GM19372 (cell line): ENCODE data around the gene DCXR.
A peak's percentile ranks its signal among the peaks of the same experiment; 100 is the strongest.

Source experiments
- ATAC-seq: cut with Tn5 transposase; IDR thresholded peaks from one replicate; pipeline ENCODE4 v1.9.1; 2021; ENCODE audit warnings: mild to moderate bottlenecking, low read depth, moderate library complexity; ENCODE audit not compliant: unreplicated experiment

Gene DCXR

GRCh38 chr17:82028246-82028645 lies 9.3 kb downstream of the DCXR start:
- no peak for ATAC-seq

- no peak for ATAC-seq
Observed at GRCh38 chr17:82025401-82026107, 11.9 kb downstream of the DCXR start.

GRCh38 chr17:82024859-82025258 lies 12.6 kb downstream of the DCXR start:
- no peak for ATAC-seq

- ATAC-seq: no peak
Observed at GRCh38 chr17:82023447-82024241, 13.9 kb downstream of the DCXR start.

- peak; percentile 84 for ATAC-seq
Observed at GRCh38 chr17:82022981-82023446, 14.5 kb downstream of the DCXR start, which contains the start of gene LRRC45. Gene LRRC45, plus strand, starts transcription at chr17:82023305. Its CDS starts 339 bp downstream, at chr17:82023644.

- ATAC-seq: no peak
Observed at GRCh38 chr17:82022310-82022980, 15.1 kb downstream of the DCXR start, which contains the start of gene CENPX. Gene CENPX, minus strand, starts transcription at chr17:82022878. Its CDS starts 17 bp downstream, at chr17:82022861.

- no peak for ATAC-seq
Observed at GRCh38 chr17:82021900-82022309, 15.6 kb downstream of the DCXR start.

GRCh38 chr17:82021107-82021899 lies 16.2 kb downstream of the DCXR start:
- no peak for ATAC-seq

- no peak for ATAC-seq
Observed at GRCh38 chr17:82020572-82021106, 16.9 kb downstream of the DCXR start.

GRCh38 chr17:82019690-82020571 lies 17.6 kb downstream of the DCXR start:
- no peak for ATAC-seq

- ATAC-seq: no peak
Observed at GRCh38 chr17:82018989-82019689, 18.4 kb downstream of the DCXR start.

GRCh38 chr17:82018152-82018988 lies 19.1 kb downstream of the DCXR start:
- ATAC-seq: no peak

- no peak for ATAC-seq
Observed at GRCh38 chr17:82017612-82018151, 19.8 kb downstream of the DCXR start.

- no peak for ATAC-seq
Observed at GRCh38 chr17:82016875-82017459, 20.5 kb downstream of the DCXR start.

- ATAC-seq: no peak
Observed at GRCh38 chr17:82016061-82016874, 21.2 kb downstream of the DCXR start.
